ENCODE data around the gene TENM4.

DNA sequence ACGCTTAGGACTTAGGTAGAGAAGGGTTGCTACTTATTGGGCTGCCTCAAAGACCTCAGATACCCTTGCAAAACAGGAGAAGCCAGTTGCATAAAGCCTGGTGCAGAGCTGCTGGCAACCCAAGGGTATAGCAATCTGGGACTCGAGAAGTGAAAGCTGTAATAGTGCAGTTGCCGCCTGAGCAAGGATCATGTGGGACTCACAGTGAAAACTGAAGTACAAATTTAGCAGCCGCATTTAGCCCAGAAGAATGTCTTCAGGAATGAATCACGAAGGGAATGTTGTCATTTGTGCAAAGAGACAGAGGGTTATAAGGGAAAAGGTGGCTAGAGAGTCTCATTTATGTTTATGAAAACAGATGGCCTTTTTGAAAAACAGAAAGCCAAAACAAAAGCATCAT lies 267.2 kb downstream of the TENM4 start:
- no peak for TF ChIP-seq GTF2F1 (IDR thresholded peaks at IDR 0.05; ENCODE audit: borderline replicate concordance, low read depth, low read length)
- no peak for TF ChIP-seq SP4 (IDR thresholded peaks at IDR 0.05; ENCODE audit: low read length)
- no peak for TF ChIP-seq POLR2A (IDR thresholded peaks at IDR 0.05; ENCODE audit: control extremely low read depth in 1 of 2, low read depth in 2 of 2, low read length in 2 of 2)
- TF ChIP-seq ZNF274 (IDR thresholded peaks at IDR 0.05; ENCODE audit: borderline replicate concordance, extremely low read depth, low read length), result no peak
- TF ChIP-seq TAF1 (IDR thresholded peaks at IDR 0.05; ENCODE audit: low read depth, low read length), result no peak
- no peak for TF ChIP-seq NANOG (IDR thresholded peaks at IDR 0.05; ENCODE audit: insufficient read depth, low read depth, low read length, poor library complexity, severe bottlenecking)
- TF ChIP-seq EGR1 (IDR thresholded peaks at IDR 0.05; ENCODE audit: borderline replicate concordance, low read depth, low read length), result no peak
- no peak for TF ChIP-seq RFX5 (IDR thresholded peaks at IDR 0.05; ENCODE audit: borderline replicate concordance, low read depth, low read length)
- no peak for TF ChIP-seq EZH2 (IDR thresholded peaks at IDR 0.05; ENCODE audit: low read depth, low read length, severe bottlenecking)
- no peak for TF ChIP-seq RXRA (IDR thresholded peaks at IDR 0.05; ENCODE audit: insufficient read depth, low read depth, low read length)
- TF ChIP-seq EP300 (IDR thresholded peaks at IDR 0.05; ENCODE audit: borderline replicate concordance in 1 of 2, low read depth in 2 of 2, low read length in 2 of 2), result no peak
- TF ChIP-seq, protein P1, sequence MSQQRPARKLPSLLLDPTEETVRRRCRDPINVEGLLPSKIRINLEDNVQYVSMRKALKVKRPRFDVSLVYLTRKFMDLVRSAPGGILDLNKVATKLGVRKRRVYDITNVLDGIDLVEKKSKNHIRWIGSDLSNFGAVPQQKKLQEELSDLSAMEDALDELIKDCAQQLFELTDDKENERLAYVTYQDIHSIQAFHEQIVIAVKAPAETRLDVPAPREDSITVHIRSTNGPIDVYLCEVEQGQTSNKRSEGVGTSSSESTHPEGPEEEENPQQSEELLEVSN (IDR thresholded peaks at IDR 0.05), result no peak
